H9 (cell line): ENCODE measurements around the gene UBE2V1. TPM values are rescaled to one million over a fixed set of nuclear protein-coding genes. Genes with fewer than 3 reads are reported as not detected.

Experiments
- DNase-seq: peaks from one replicate; pipeline ENCODE4 v3.0.0-alpha.2; 2017
- H2AFZ ChIP-seq: one replicate; pipeline ENCODE4 v1.6.1; 2013; ENCODE audit warnings: mild to moderate bottlenecking, low read length, control low read depth, moderate library complexity
- H2AK5ac ChIP-seq: 2 replicates; pipeline ENCODE4 v1.6.1; 2013; ENCODE audit warnings: low read length, control low read depth, mixed read lengths; ENCODE audit not compliant: insufficient read length
- H2BK120ac ChIP-seq: one replicate; pipeline ENCODE4 v1.6.1; 2013; ENCODE audit warnings: low read depth, mild to moderate bottlenecking, low read length, control low read depth, inconsistent platforms; ENCODE audit not compliant: poor library complexity, severe bottlenecking
- H2BK12ac ChIP-seq: 2 replicates; pipeline ENCODE4 v1.6.1; 2013; ENCODE audit warnings: low read length, control low read depth, mixed read lengths, low read depth; ENCODE audit not compliant: insufficient read length
- H2BK15ac ChIP-seq: 2 replicates; pipeline ENCODE4 v1.6.1; 2013; ENCODE audit warnings: low read depth, low read length, control low read depth
- H2BK20ac ChIP-seq: one replicate; pipeline ENCODE4 v1.6.1; 2013; ENCODE audit warnings: low read depth, mild to moderate bottlenecking, low read length, control low read depth, inconsistent platforms; ENCODE audit not compliant: poor library complexity, severe bottlenecking
- H2BK5ac ChIP-seq: 2 replicates; pipeline ENCODE4 v1.6.1; 2013; ENCODE audit warnings: low read length, control low read depth, mixed read lengths; ENCODE audit not compliant: insufficient read length
- H3K14ac ChIP-seq: 2 replicates; pipeline ENCODE4 v1.6.1; 2013; ENCODE audit warnings: low read length, control low read depth; ENCODE audit not compliant: insufficient read depth
- H3K18ac ChIP-seq: 2 replicates; pipeline ENCODE4 v1.6.1; 2013; ENCODE audit warnings: low read depth, mild to moderate bottlenecking, mixed read lengths, low read length, control low read depth; ENCODE audit not compliant: insufficient read length
- H3K23ac ChIP-seq: 2 replicates; pipeline ENCODE4 v1.6.1; 2013; ENCODE audit warnings: low read length, control low read depth, mixed read lengths, low read depth; ENCODE audit not compliant: insufficient read length
- H3K23me2 ChIP-seq: 2 replicates; pipeline ENCODE4 v1.6.1; 2013; ENCODE audit warnings: low read depth, mild to moderate bottlenecking, mixed read lengths, low read length, control low read depth; ENCODE audit not compliant: insufficient read length, poor library complexity, severe bottlenecking
- H3K27ac ChIP-seq: 2 replicates; pipeline ENCODE4 v1.5.1; 2013; ENCODE audit warnings: low read length, control low read depth, mixed read lengths, low read depth; ENCODE audit not compliant: insufficient read length
- H3K27me3 ChIP-seq: 2 replicates; pipeline ENCODE4 v1.6.1; 2013; ENCODE audit warnings: low read length, control low read depth, inconsistent platforms; ENCODE audit not compliant: insufficient read depth
- H3K4ac ChIP-seq: 2 replicates; pipeline ENCODE4 v1.6.1; 2013; ENCODE audit warnings: low read depth, mild to moderate bottlenecking, control low read depth, inconsistent platforms, low read length, moderate library complexity
- H3K4me1 ChIP-seq: 2 replicates; pipeline ENCODE4 v1.6.1; 2013; ENCODE audit warnings: low read length, control low read depth, inconsistent platforms; ENCODE audit not compliant: insufficient read depth
- H3K4me2 ChIP-seq: 2 replicates; pipeline ENCODE4 v1.6.1; 2013; ENCODE audit warnings: low read length, control low read depth, mixed read lengths; ENCODE audit not compliant: insufficient read length, insufficient read depth
- H3K56ac ChIP-seq: 2 replicates; pipeline ENCODE4 v1.6.1; 2013; ENCODE audit warnings: low read depth, mild to moderate bottlenecking, mixed read lengths, low read length, control low read depth; ENCODE audit not compliant: insufficient read length
- H3K79me1 ChIP-seq: 2 replicates; pipeline ENCODE4 v1.6.1; 2013; ENCODE audit warnings: low read depth, mild to moderate bottlenecking, moderate library complexity, low read length, control low read depth, inconsistent platforms; ENCODE audit not compliant: insufficient read depth, poor library complexity, severe bottlenecking
- H3K79me2 ChIP-seq: 2 replicates; pipeline ENCODE4 v1.6.1; 2013; ENCODE audit warnings: low read length, control low read depth, inconsistent platforms; ENCODE audit not compliant: insufficient read depth
- H3K9ac ChIP-seq: 2 replicates; pipeline ENCODE4 v1.6.1; 2013; ENCODE audit warnings: low read length, control low read depth, mixed read lengths; ENCODE audit not compliant: insufficient read length; ENCODE audit errors: extremely low read depth
- H3K9me3 ChIP-seq: one replicate; pipeline ENCODE4 v1.6.1; 2013; ENCODE audit warnings: low read depth, low read length, inconsistent platforms; ENCODE audit not compliant: control insufficient read depth
- H3T11ph ChIP-seq: one replicate; pipeline ENCODE4 v1.6.1; 2013; ENCODE audit warnings: mild to moderate bottlenecking, low read length, control low read depth, inconsistent platforms
- H4K20me1 ChIP-seq: one replicate; pipeline ENCODE4 v1.6.1; 2013; ENCODE audit not compliant: control insufficient read depth, insufficient read length, insufficient read depth
- H4K5ac ChIP-seq: 2 replicates; pipeline ENCODE4 v1.6.1; 2013; ENCODE audit warnings: low read depth, mild to moderate bottlenecking, mixed read lengths, low read length, control low read depth; ENCODE audit not compliant: insufficient read length
- H4K8ac ChIP-seq: replicated peaks from 2 replicates; pipeline ENCODE4 v1.6.1; 2013; ENCODE audit warnings: low read length, control low read depth, mixed read lengths, low read depth; ENCODE audit not compliant: insufficient read length
- H4K91ac ChIP-seq: 2 replicates; pipeline ENCODE4 v1.6.1; 2013; ENCODE audit warnings: low read depth, mild to moderate bottlenecking, moderate library complexity, mixed read lengths, low read length, control low read depth; ENCODE audit not compliant: insufficient read length
- H3K27ac Mint-ChIP-seq, 3 experiments: 2 replicates in 2 of 3; 3 replicates in 1 of 3; pipeline ENCODE4 v1.8.0; 2020 to 2021; ENCODE audit warnings: mixed read lengths in 3 of 3, mild to moderate bottlenecking in 1 of 3, moderate library complexity in 1 of 3
- H3K27me3 Mint-ChIP-seq: 2 replicates; pipeline ENCODE4 v1.8.0; 2021; ENCODE audit warnings: low read depth, mild to moderate bottlenecking, moderate library complexity, mixed read lengths
- H3K36me3 Mint-ChIP-seq, 3 experiments: 2 replicates in 2 of 3; 3 replicates in 1 of 3; pipeline ENCODE4 v1.8.0; 2020 to 2021; ENCODE audit warnings: low read depth in 3 of 3, mixed read lengths in 3 of 3; ENCODE audit not compliant: insufficient read depth in 1 of 3
- H3K4me1 Mint-ChIP-seq, 2 experiments: 2 replicates each; pipeline ENCODE4 v1.8.0; 2020; ENCODE audit warnings: mixed read lengths in 2 of 2
- H3K4me3 Mint-ChIP-seq, 2 experiments: 2 replicates in 1 of 2; 3 replicates in 1 of 2; pipeline ENCODE4 v1.8.0; 2020 to 2021; ENCODE audit warnings: mild to moderate bottlenecking in 2 of 2, mixed read lengths in 2 of 2, moderate library complexity in 1 of 2
- H3K9me3 Mint-ChIP-seq, 2 experiments: 2 replicates in 1 of 2; 3 replicates in 1 of 2; pipeline ENCODE4 v1.8.0; 2020; ENCODE audit warnings: mild to moderate bottlenecking in 2 of 2, mixed read lengths in 2 of 2, moderate library complexity in 1 of 2
- WGBS: extraction: QIAGEN DNeasy Blood & Tissue Kit; methylation state at CpG from one replicate; pipeline ENCODE4 v1.1.7; 2013; ENCODE audit warnings: missing lambda C conversion rate, low lambda C conversion rate, mixed read lengths; ENCODE audit not compliant: insufficient read length; ENCODE audit errors: extremely low coverage; 5-methylcytosine and 5-hydroxymethylcytosine counted together
- total RNA-seq: library from RNA; stranded (reverse); gene quantifications from 2 replicates; pipeline ENCODE4 v1.2.1, GENCODE V29; 2021
- TF ChIP-seq, protein P1 (sequence below): fragments of 200-600 bp; sonication (generic); conservative IDR thresholded peaks from 3 replicates; pipeline ENCODE4 v1.8.0; 2021; ENCODE audit warnings: antibody characterized with exemption, mild to moderate bottlenecking

UBE2V1 gene
- total RNA-seq, 1 experiment from 2014 or later, result 152 TPM

DNA sequence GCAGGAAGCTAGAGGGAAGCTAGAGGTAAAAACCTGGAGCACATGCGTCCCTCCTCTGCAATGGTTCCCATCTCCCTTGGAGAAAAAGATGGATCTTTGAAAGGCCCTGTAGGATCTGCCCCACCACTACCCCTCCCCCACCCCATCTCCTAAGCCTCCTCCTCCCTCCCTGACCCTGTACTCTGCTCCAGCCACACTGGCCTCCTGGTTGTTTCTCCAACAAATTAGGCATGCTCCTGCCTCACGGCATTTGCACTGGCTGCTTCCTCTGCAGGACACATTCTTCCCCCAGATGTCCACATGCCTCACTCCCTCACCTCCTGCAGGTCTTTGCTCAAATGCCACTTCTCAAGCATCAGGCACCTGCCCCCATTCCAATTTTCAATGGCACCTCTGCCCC lies 45.5 kb downstream of the UBE2V1 start:
- H3K79me2 ChIP-seq, result no peaks in the 10 kb centered on the region
- no peak overlapping the region for H3K4me2 ChIP-seq
- H3K36me3 Mint-ChIP-seq, result no peaks in the 10 kb centered on the region; a peak in 1 of 7 replicates
- no peak overlapping the region for H2AFZ ChIP-seq
- no peaks in the 10 kb centered on the region for H4K20me1 ChIP-seq
- no peaks in the 10 kb centered on the region for H3K9me3 ChIP-seq
- peaks cover 11 to 30% of the 10 kb centered on the region in 2 experiments for H3K4me1 Mint-ChIP-seq
- no peak overlapping the region for H3K56ac ChIP-seq
- H2BK12ac ChIP-seq, result no peak overlapping the region
- no peak overlapping the region for H2BK120ac ChIP-seq
- no CpG with 5 or more reads among the region's 2 CpGs for WGBS
- no peaks in the 10 kb centered on the region for H3K9me3 Mint-ChIP-seq
- no peak overlapping the region for H3K4me3 Mint-ChIP-seq
- H3K18ac ChIP-seq, result no peak overlapping the region
- H3K27ac ChIP-seq, result no peak overlapping the region
- TF ChIP-seq, protein P1, sequence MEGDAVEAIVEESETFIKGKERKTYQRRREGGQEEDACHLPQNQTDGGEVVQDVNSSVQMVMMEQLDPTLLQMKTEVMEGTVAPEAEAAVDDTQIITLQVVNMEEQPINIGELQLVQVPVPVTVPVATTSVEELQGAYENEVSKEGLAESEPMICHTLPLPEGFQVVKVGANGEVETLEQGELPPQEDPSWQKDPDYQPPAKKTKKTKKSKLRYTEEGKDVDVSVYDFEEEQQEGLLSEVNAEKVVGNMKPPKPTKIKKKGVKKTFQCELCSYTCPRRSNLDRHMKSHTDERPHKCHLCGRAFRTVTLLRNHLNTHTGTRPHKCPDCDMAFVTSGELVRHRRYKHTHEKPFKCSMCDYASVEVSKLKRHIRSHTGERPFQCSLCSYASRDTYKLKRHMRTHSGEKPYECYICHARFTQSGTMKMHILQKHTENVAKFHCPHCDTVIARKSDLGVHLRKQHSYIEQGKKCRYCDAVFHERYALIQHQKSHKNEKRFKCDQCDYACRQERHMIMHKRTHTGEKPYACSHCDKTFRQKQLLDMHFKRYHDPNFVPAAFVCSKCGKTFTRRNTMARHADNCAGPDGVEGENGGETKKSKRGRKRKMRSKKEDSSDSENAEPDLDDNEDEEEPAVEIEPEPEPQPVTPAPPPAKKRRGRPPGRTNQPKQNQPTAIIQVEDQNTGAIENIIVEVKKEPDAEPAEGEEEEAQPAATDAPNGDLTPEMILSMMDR, result no peak
- H2BK20ac ChIP-seq, result no peak overlapping the region
- H4K5ac ChIP-seq, result no peak overlapping the region
- H4K91ac ChIP-seq, result no peak overlapping the region
- no peak overlapping the region for H4K8ac ChIP-seq
- no peak overlapping the region for H3T11ph ChIP-seq
- H2BK15ac ChIP-seq, result no peak overlapping the region
- H3K27me3 ChIP-seq, result no peaks in the 10 kb centered on the region
- no peak overlapping the region for H2BK5ac ChIP-seq
- no peaks in the 10 kb centered on the region for H3K79me1 ChIP-seq
- no peak overlapping the region for H3K4ac ChIP-seq
- no peaks in the 10 kb centered on the region for H3K23me2 ChIP-seq
- H3K27me3 Mint-ChIP-seq, result peaks cover 5% of the 10 kb centered on the region
- no peak for DNase-seq
- H3K9ac ChIP-seq, result no peak overlapping the region
- H3K14ac ChIP-seq, result no peak overlapping the region; the same call in 1 of the 2 replicates
- no peak overlapping the region for H3K23ac ChIP-seq
- H3K4me1 ChIP-seq, result no peaks in the 10 kb centered on the region
- no peak overlapping the region for H2AK5ac ChIP-seq
- peak overlapping the region in 1 of 3 experiments; percentile 50; a peak in 2 of 7 replicates for H3K27ac Mint-ChIP-seq
